Effector memory CD8-positive, alpha-beta T cell (primary cell): Measurements from ENCODE around the gene GSTT4.
"Not testable (repeated sequence)": the region's sequence is repeated elsewhere in the genome, so short reads cannot be mapped to it uniquely, and the experiment has no call there.

Source experiments
- ATAC-seq: fragments of 150-1000 bp; cut with Tn5 transposase; replicated peaks from 2 replicates; pipeline ENCODE4 v1.10.0; 2021; ENCODE audit warnings: mild to moderate bottlenecking, moderate library complexity
- DNase-seq, 3 experiments: peaks; one replicate each; pipeline ENCODE4 v3.0.0; 2021
- H3K27ac Mint-ChIP-seq, 2 donors: one replicate each; pipeline ENCODE4 v1.8.0; 2022; ENCODE audit warnings: mild to moderate bottlenecking in 2 of 2, mixed read lengths in 2 of 2, moderate library complexity in 2 of 2
- H3K27me3 Mint-ChIP-seq, 2 donors: one replicate each; pipeline ENCODE4 v1.8.0; 2022; ENCODE audit warnings: mixed read lengths in 2 of 2
- H3K36me3 Mint-ChIP-seq: one replicate; pipeline ENCODE4 v1.8.0; 2022; ENCODE audit warnings: mild to moderate bottlenecking, moderate library complexity, mixed read lengths; ENCODE audit not compliant: insufficient read depth
- H3K4me1 Mint-ChIP-seq, 2 donors: one replicate each; pipeline ENCODE4 v1.8.0; 2022; ENCODE audit warnings: low read depth in 2 of 2, mixed read lengths in 2 of 2
- H3K4me3 Mint-ChIP-seq, 2 donors: one replicate each; pipeline ENCODE4 v1.8.0; 2022; ENCODE audit warnings: mild to moderate bottlenecking in 2 of 2, mixed read lengths in 2 of 2, moderate library complexity in 2 of 2
- H3K9me3 Mint-ChIP-seq, 2 donors: one replicate each; pipeline ENCODE4 v1.8.0; 2022; ENCODE audit warnings: mixed read lengths in 2 of 2

Gene GSTT4

GRCh38 chr22:23970816-23971486 lies 34.3 kb downstream of the GSTT4 start:
- DNase-seq (no peak), ATAC-seq (no peak)
- no peaks in the 10 kb centered on the region for H3K27me3 Mint-ChIP-seq
- H3K27ac Mint-ChIP-seq, result peak overlapping the region in 1 of 2 donors; percentile 4
- H3K9me3 Mint-ChIP-seq, result no peaks in the 10 kb centered on the region
- H3K36me3 Mint-ChIP-seq, result peaks cover 20% of the 10 kb centered on the region
- H3K4me3 Mint-ChIP-seq, result peak overlapping the region in 1 of 2 donors; percentile 11
- H3K4me1 Mint-ChIP-seq, result peaks cover 19 to 25% of the 10 kb centered on the region in 2 donors

GRCh38 chr22:23970201-23970641 lies 35.0 kb downstream of the GSTT4 start:
- Mint-ChIP-seq H3K36me3 (peaks cover 20% of the 10 kb centered on the region), H3K27ac (peak overlapping the region in 1 of 2 donors; percentile 4), H3K27me3 (no peaks in the 10 kb centered on the region), H3K9me3 (no peaks in the 10 kb centered on the region), H3K4me1 (peaks cover 19 to 25% of the 10 kb centered on the region in 2 donors), H3K4me3 (no peak overlapping the region)
- ATAC-seq (no peak), DNase-seq (no peak)

GRCh38 chr22:23969071-23969470 lies 36.2 kb downstream of the GSTT4 start:
- H3K27me3 Mint-ChIP-seq, result no peaks in the 10 kb centered on the region
- H3K9me3 Mint-ChIP-seq, result no peaks in the 10 kb centered on the region
- H3K4me1 Mint-ChIP-seq, result peaks cover 19 to 25% of the 10 kb centered on the region in 2 donors
- no peak overlapping the region for H3K4me3 Mint-ChIP-seq
- ATAC-seq, result no peak
- DNase-seq, result no peak
- peaks cover 20% of the 10 kb centered on the region for H3K36me3 Mint-ChIP-seq
- H3K27ac Mint-ChIP-seq, result no peak overlapping the region

GRCh38 chr22:23966568-23966967 lies 38.7 kb downstream of the GSTT4 start, which contains the start of gene DDTL:
Gene DDTL (plus strand): TSS chr22:23966888. CDS start chr22:23966915, 27 bp downstream.
- not testable (repeated sequence) for DNase-seq, H3K27ac Mint-ChIP-seq, H3K4me3 Mint-ChIP-seq, H3K27me3 Mint-ChIP-seq, H3K9me3 Mint-ChIP-seq
- peaks cover 20% of the 10 kb centered on the region for H3K36me3 Mint-ChIP-seq
- peaks cover 16 to 21% of the 10 kb centered on the region in 2 donors for H3K4me1 Mint-ChIP-seq
- ATAC-seq, result peak; percentile 95

GRCh38 chr22:23966094-23966493 lies 39.2 kb downstream of the GSTT4 start:
- H3K4me1 Mint-ChIP-seq, result peaks cover 12 to 17% of the 10 kb centered on the region in 2 donors
- H3K9me3 Mint-ChIP-seq, H3K27me3 Mint-ChIP-seq, H3K4me3 Mint-ChIP-seq, DNase-seq, H3K27ac Mint-ChIP-seq: not testable (repeated sequence)
- peaks cover 16% of the 10 kb centered on the region for H3K36me3 Mint-ChIP-seq
- ATAC-seq, result peak; percentile 36

- not testable (repeated sequence) for H3K27me3 Mint-ChIP-seq, H3K4me3 Mint-ChIP-seq, ATAC-seq, DNase-seq, H3K36me3 Mint-ChIP-seq, H3K27ac Mint-ChIP-seq, H3K4me1 Mint-ChIP-seq, H3K9me3 Mint-ChIP-seq
Measured at GRCh38 chr22:23961084-23961771, 44.0 kb downstream of the GSTT4 start, which contains the start of gene GSTT2B. Gene GSTT2B (minus strand): TSS chr22:23961195. CDS start chr22:23961131, 64 bp downstream.

- not testable (repeated sequence) for H3K36me3 Mint-ChIP-seq, H3K4me1 Mint-ChIP-seq, H3K9me3 Mint-ChIP-seq, H3K4me3 Mint-ChIP-seq, H3K27me3 Mint-ChIP-seq, H3K27ac Mint-ChIP-seq
- DNase-seq, result peak; percentile 82 to 88 (median 86)
- ATAC-seq, result peak; percentile 98
Measured at GRCh38 chr22:23956301-23956900, 48.9 kb downstream of the GSTT4 start.

GRCh38 chr22:23955886-23956285 lies 49.4 kb downstream of the GSTT4 start:
- not testable (repeated sequence) for H3K4me1 Mint-ChIP-seq, H3K36me3 Mint-ChIP-seq, DNase-seq, H3K27me3 Mint-ChIP-seq, ATAC-seq, H3K9me3 Mint-ChIP-seq, H3K4me3 Mint-ChIP-seq, H3K27ac Mint-ChIP-seq

- not testable (repeated sequence) for H3K4me3 Mint-ChIP-seq, DNase-seq, H3K27me3 Mint-ChIP-seq, H3K36me3 Mint-ChIP-seq, H3K4me1 Mint-ChIP-seq, ATAC-seq, H3K9me3 Mint-ChIP-seq
- H3K27ac Mint-ChIP-seq, result peak overlapping the region in 1 of 2 donors; percentile 12
Measured at GRCh38 chr22:23954991-23955305, 50.3 kb downstream of the GSTT4 start.

- H3K4me1 Mint-ChIP-seq, H3K9me3 Mint-ChIP-seq, H3K27me3 Mint-ChIP-seq, H3K36me3 Mint-ChIP-seq, DNase-seq, H3K4me3 Mint-ChIP-seq, ATAC-seq: not testable (repeated sequence)
- peak overlapping the region in 1 of 2 donors; percentile 12 for H3K27ac Mint-ChIP-seq
Measured at GRCh38 chr22:23954193-23954990, 50.9 kb downstream of the GSTT4 start.

- DNase-seq, H3K4me1 Mint-ChIP-seq, ATAC-seq, H3K36me3 Mint-ChIP-seq, H3K27ac Mint-ChIP-seq, H3K9me3 Mint-ChIP-seq, H3K27me3 Mint-ChIP-seq, H3K4me3 Mint-ChIP-seq: not testable (repeated sequence)
Measured at GRCh38 chr22:23953485-23953884, 51.8 kb downstream of the GSTT4 start.

- DNase-seq, ATAC-seq, H3K27ac Mint-ChIP-seq, H3K4me1 Mint-ChIP-seq, H3K27me3 Mint-ChIP-seq, H3K36me3 Mint-ChIP-seq, H3K9me3 Mint-ChIP-seq, H3K4me3 Mint-ChIP-seq: not testable (repeated sequence)
Measured at GRCh38 chr22:23952794-23953405, 52.4 kb downstream of the GSTT4 start.

GRCh38 chr22:23951383-23951782 lies 53.9 kb downstream of the GSTT4 start:
- H3K36me3 Mint-ChIP-seq, H3K27ac Mint-ChIP-seq, H3K4me3 Mint-ChIP-seq, H3K4me1 Mint-ChIP-seq, ATAC-seq, DNase-seq, H3K9me3 Mint-ChIP-seq, H3K27me3 Mint-ChIP-seq: not testable (repeated sequence)
